HepG2 (cell line): ENCODE results near the gene INTS7. TPM values are rescaled to one million over a fixed set of nuclear protein-coding genes. Genes with fewer than 3 reads are reported as not detected.
"Not testable (repeated sequence)": the region's sequence is repeated elsewhere in the genome, so short reads cannot be mapped to it uniquely, and the experiment has no call there.

Source experiments
- ATAC-seq: fragments of 200-7000 bp; cut with Tn5 transposase; 3 replicates; pipeline ENCODE4 v1.9.1; 2020; ENCODE audit warnings: mild to moderate bottlenecking, moderate library complexity
- BruUV-seq: library from RNA; stranded (reverse); fragments of 400-500 nt; replicated peaks from 2 replicates; lab custom pipeline; 2021; lab: Mats Ljungman, UMichigan
- CTCF ChIA-PET: fragments of 300-600 bp; formaldehyde crosslinking; extraction: SDS; loops from one replicate; lab custom pipeline; 2021; ENCODE audit warnings: low total read pairs, inconsistent platforms, low intra/inter-chr PET ratio; lab: Yijun Ruan, JAX
- POLR2A ChIA-PET: fragments of 350-600 bp; sonication (Branson Sonifier 250); formaldehyde crosslinking; loops from one replicate; lab custom pipeline; 2020; ENCODE audit warnings: antibody characterized with exemption, inconsistent platforms; lab: Yijun Ruan, JAX
- DNase-seq: peaks from one replicate; pipeline ENCODE4 v3.0.0-alpha.2; 2015; ENCODE audit warnings: low spot score
- FAIRE-seq: peaks from 3 replicates; lab custom pipeline; 2011; peaks lifted over from hg19 to GRCh38; lab: Jason Lieb, UNC
- H2AFZ ChIP-seq: one replicate; pipeline ENCODE4 v1.6.1; 2011; ENCODE audit warnings: low read length, inconsistent platforms
- H3K27ac ChIP-seq: fragments of 300-600 bp; 3 replicates; pipeline ENCODE4 v1.8.0; 2011; ENCODE audit warnings: mixed run types, mild to moderate bottlenecking, mixed read lengths, low read length, inconsistent platforms; ENCODE audit not compliant: insufficient read depth; ENCODE audit errors: extremely low read length
- H3K27me3 ChIP-seq, 2 experiments: fragments of 200-600 bp in 1 of 2; 2 replicates in 1 of 2; 3 replicates in 1 of 2; pipeline versions ENCODE4 v1.6.0 to v1.8.0; 2011; ENCODE audit warnings: low read length in 2 of 2, mild to moderate bottlenecking in 2 of 2, moderate library complexity in 2 of 2, inconsistent platforms in 1 of 2; ENCODE audit not compliant: insufficient read depth in 2 of 2, control insufficient read depth in 1 of 2
- H3K36me3 ChIP-seq, 2 experiments: fragments of 200-600 bp in 1 of 2; replicated peaks in 1 of 2; 2 replicates in 1 of 2; 3 replicates in 1 of 2; pipeline versions ENCODE4 v1.5.1 to v1.8.0; 2011; ENCODE audit warnings: low read length in 2 of 2, inconsistent platforms in 1 of 2; ENCODE audit not compliant: insufficient read depth in 2 of 2, control insufficient read depth in 1 of 2
- H3K4me1 ChIP-seq: 2 replicates; pipeline ENCODE4 v1.5.1; 2012; ENCODE audit warnings: low read length, inconsistent platforms; ENCODE audit not compliant: insufficient read depth
- H3K4me2 ChIP-seq: 2 replicates; pipeline ENCODE4 v1.6.0; 2011; ENCODE audit warnings: low read depth, low read length, inconsistent platforms
- H3K4me3 ChIP-seq, 3 experiments: fragments of 200-600 bp in 1 of 3; sonication (generic), shearing (Covaris generic) in 1 of 3; replicated peaks in 1 of 3; 2 replicates each; pipeline ENCODE4 v1.5.1; 2011 to 2016; ENCODE audit warnings: low read length in 3 of 3, inconsistent platforms in 2 of 3, low read depth in 2 of 3, mild to moderate bottlenecking in 2 of 3, control low read depth in 1 of 3, mixed read lengths in 1 of 3; ENCODE audit not compliant: insufficient read depth in 1 of 3
- H3K79me2 ChIP-seq: one replicate; pipeline ENCODE4 v1.6.1; 2011; ENCODE audit warnings: low read length, inconsistent platforms; ENCODE audit not compliant: insufficient read depth
- H3K9ac ChIP-seq: 2 replicates; pipeline ENCODE4 v1.6.0; 2011; ENCODE audit warnings: mild to moderate bottlenecking, low read depth, low read length, inconsistent platforms; ENCODE audit not compliant: insufficient read depth
- H3K9me3 ChIP-seq: 2 replicates; pipeline ENCODE4 v1.5.1; 2012; ENCODE audit warnings: mild to moderate bottlenecking, low read length
- H4K20me1 ChIP-seq: 2 replicates; pipeline ENCODE4 v1.6.0; 2011; ENCODE audit warnings: inconsistent platforms, mild to moderate bottlenecking, low read length, moderate library complexity; ENCODE audit not compliant: insufficient read depth
- AGO2 ChIP-seq: fragments of 200-400 bp; formaldehyde crosslinking; optimal IDR thresholded peaks from 2 replicates; pipeline ENCODE3; 2017; ENCODE audit warnings: mild to moderate bottlenecking, low read depth, low read length, moderate library complexity
- AKAP8 ChIP-seq: sonication (generic); formaldehyde crosslinking; IDR thresholded peaks from 2 replicates; pipeline ENCODE4 v1.5.1; 2020; ENCODE audit warnings: mild to moderate bottlenecking, missing genetic modification reagents
- BRCA1 ChIP-seq: sonication (generic); formaldehyde crosslinking; IDR thresholded peaks from 2 replicates; pipeline ENCODE4 v1.4.0; 2020; ENCODE audit warnings: missing genetic modification reagents
- MTA3 ChIP-seq: sonication (generic); formaldehyde crosslinking; IDR thresholded peaks from 2 replicates; pipeline ENCODE4 v1.4.0; 2020; ENCODE audit warnings: missing genetic modification reagents
- RAD21 ChIP-seq: fragments of 450-650 bp; formaldehyde crosslinking; IDR thresholded peaks from 2 replicates; pipeline ENCODE4 v1.5.0; 2020; ENCODE audit warnings: mild to moderate bottlenecking
- RARG ChIP-seq: sonication (generic); formaldehyde crosslinking; IDR thresholded peaks from 2 replicates; pipeline ENCODE4 v1.4.0; 2020; ENCODE audit warnings: low read depth, mild to moderate bottlenecking, missing genetic modification reagents
- SRF ChIP-seq: IDR thresholded peaks from 2 replicates; pipeline ENCODE4 v1.6.1; 2011; ENCODE audit warnings: mild to moderate bottlenecking, low read depth, low read length, moderate library complexity
- TP53 ChIP-seq: sonication (generic); formaldehyde crosslinking; conservative IDR thresholded peaks from 2 replicates; pipeline ENCODE4 v1.4.0; 2020; ENCODE audit warnings: missing genetic modification reagents
- ZNF230 ChIP-seq: sonication (generic); formaldehyde crosslinking; IDR thresholded peaks from 2 replicates; pipeline ENCODE4 v1.4.0; 2020; ENCODE audit warnings: mild to moderate bottlenecking, missing genetic modification reagents
- ZNF260 ChIP-seq: sonication (generic); formaldehyde crosslinking; IDR thresholded peaks from 2 replicates; pipeline ENCODE4 v1.4.0; 2020; ENCODE audit warnings: missing genetic modification reagents, low read depth, mild to moderate bottlenecking, borderline replicate concordance
- ZNF496 ChIP-seq: sonication (generic); formaldehyde crosslinking; IDR thresholded peaks from 2 replicates; pipeline ENCODE4 v1.8.1; 2023; ENCODE audit warnings: mild to moderate bottlenecking, moderate library complexity, missing genetic modification reagents; ENCODE audit not compliant: insufficient replicate concordance
- ZNF530 ChIP-seq: sonication (generic); formaldehyde crosslinking; IDR thresholded peaks from 2 replicates; pipeline ENCODE4 v1.5.0; 2020; ENCODE audit warnings: low read depth, mild to moderate bottlenecking, missing genetic modification reagents
- ZNF598 ChIP-seq: sonication (generic); formaldehyde crosslinking; IDR thresholded peaks from 2 replicates; pipeline ENCODE4 v1.5.1; 2020; ENCODE audit warnings: mild to moderate bottlenecking, missing genetic modification reagents, borderline replicate concordance
- ZNF746 ChIP-seq: sonication (generic); formaldehyde crosslinking; IDR thresholded peaks from 2 replicates; pipeline ENCODE4 v1.8.0; 2022; ENCODE audit warnings: mild to moderate bottlenecking, missing genetic modification reagents
- ZNF780A ChIP-seq: sonication (generic); formaldehyde crosslinking; IDR thresholded peaks from 2 replicates; pipeline ENCODE4 v1.8.0; 2022; ENCODE audit warnings: mild to moderate bottlenecking, missing genetic modification reagents, moderate library complexity
- WGBS: methylation state at CpG from one replicate; pipeline ENCODE4 v1.1.6; 2017; ENCODE audit warnings: low lambda C conversion rate; 5-methylcytosine and 5-hydroxymethylcytosine counted together
- in situ Hi-C: cut with HindIII; loops from 2 replicates; pipeline ENCODE4 v1.10.0; 2017; ENCODE audit warnings: low pct_unique_long_range_greater_than_20kb; ENCODE audit not compliant: extremely low pct_ligation_motif_present
- intact Hi-C: fragments of 100-400 bp; cut with micrococcal nuclease; formaldehyde crosslinking; loops from one replicate; pipeline ENCODE4 v1.10.0; 2022; ENCODE audit not compliant: unreplicated experiment
- polyA plus RNA-seq, 8 experiments: library from polyadenylated mRNA; depleted of rRNA in 3 of 8; stranded (reverse) in 7 of 8; unstranded in 1 of 8; fragments of >200 nt; fragmentation: Illumina TruSeq in 4 of 8; extraction: Trizol in 4 of 8; gene quantifications; 2 replicates each; pipeline versions ENCODE4 v1.2.1 to v1.2.3, GENCODE V29; 2011 to 2016; ENCODE audit warnings: low read depth in 4 of 8, missing spikeins in 1 of 8, mixed read lengths in 1 of 8; ENCODE audit not compliant: insufficient read depth in 1 of 8
- total RNA-seq, 5 experiments: library from RNA; depleted of rRNA; stranded (reverse); fragments of >200 nt; fragmentation: Illumina TruSeq; extraction: Trizol; gene quantifications; 2 replicates each; pipeline ENCODE4 v1.2.3, GENCODE V29; 2016; ENCODE audit warnings: low read depth in 1 of 5
- TF ChIP-seq, protein P1 (sequence below): sonication (generic); formaldehyde crosslinking; IDR thresholded peaks from 2 replicates; pipeline ENCODE4 v1.5.1; 2020; ENCODE audit warnings: mild to moderate bottlenecking, missing genetic modification reagents, borderline replicate concordance
- TF ChIP-seq, protein P2 (sequence below): sonication (generic); formaldehyde crosslinking; IDR thresholded peaks from 2 replicates; pipeline ENCODE4 v1.5.1; 2020; ENCODE audit warnings: missing genetic modification reagents, mild to moderate bottlenecking, borderline replicate concordance

The INTS7 gene
- total and polyA plus RNA-seq, 2 of the 13 experiments (the other 11 are each of a cell fraction or from before 2014, with no cell fraction given) = 18.3 to 22.4 TPM

- BruUV-seq, H3K27ac ChIP-seq, ATAC-seq, H3K9ac ChIP-seq, H3K4me2 ChIP-seq, in situ Hi-C loops, H3K4me1 ChIP-seq, intact Hi-C loops, FAIRE-seq, H3K27me3 ChIP-seq, H3K9me3 ChIP-seq, H2AFZ ChIP-seq, DNase-seq, H3K79me2 ChIP-seq, H3K4me3 ChIP-seq, CTCF ChIA-PET, H4K20me1 ChIP-seq: not testable (repeated sequence)
- POLR2A ChIA-PET = interaction anchor here (0.7 kb wide), 1 partner anchor 146 kb away, joined by 4 read pairs; no protein-coding TSS in a partner anchor
- peaks cover 6 to 22% of the 10 kb centered on the region in 2 experiments; a peak in 4 of 5 replicates for H3K36me3 ChIP-seq
- WGBS = 98% methylated on average over 4 of the region's 4 CpGs
Observed at GRCh38 chr1:211997426-211997825, 37.9 kb downstream of the INTS7 start.

DNA sequence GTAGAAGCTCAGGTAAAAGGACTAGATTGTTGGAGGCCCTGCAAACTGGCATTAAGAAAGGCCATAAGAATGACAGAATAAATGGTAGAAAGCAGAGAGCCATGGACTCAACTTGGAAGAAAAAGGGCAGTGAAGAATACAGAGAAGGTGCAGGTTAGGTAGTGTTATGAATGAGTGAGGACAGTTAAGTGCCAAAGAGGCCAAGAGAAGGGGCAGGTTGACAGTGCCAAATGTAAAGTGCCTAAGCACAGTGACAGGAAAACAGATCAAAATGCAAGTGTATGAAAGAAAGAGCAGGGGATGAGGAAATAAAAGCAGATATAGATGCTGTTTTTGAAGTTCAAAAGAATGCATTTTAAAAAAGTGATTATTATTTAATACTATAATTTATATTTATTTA is 43.7 kb downstream of the INTS7 start:
- H3K36me3 ChIP-seq = peaks cover 2 to 17% of the 10 kb centered on the region in 2 experiments; a peak in 3 of 5 replicates
- H3K4me3 ChIP-seq = no peak overlapping the region
- no peak overlapping the region for H3K4me2 ChIP-seq
- ATAC-seq (no peak), FAIRE-seq (no peak), DNase-seq (no peak)
- intact Hi-C loops = no loop called here
- H2AFZ ChIP-seq = no peak overlapping the region
- H3K4me1 ChIP-seq = peaks cover 15% of the 10 kb centered on the region
- no TSS peak for BruUV-seq
- no peaks in the 10 kb centered on the region for H4K20me1 ChIP-seq
- H3K9ac ChIP-seq = no peak overlapping the region
- no peaks in the 10 kb centered on the region for H3K9me3 ChIP-seq
- ChIA-PET POLR2A (no interaction called here), CTCF (no interaction called here)
- no peaks in the 10 kb centered on the region for H3K27me3 ChIP-seq
- in situ Hi-C loops = no loop called here
- no peaks in the 10 kb centered on the region for H3K79me2 ChIP-seq
- H3K27ac ChIP-seq = no peak overlapping the region
- TF ChIP-seq ZNF530 (no peak), RAD21 (no peak), ZNF260 (no peak), ZNF746 (CRISPR knock-in tag) (no peak), AGO2 (no peak), ZNF230 (no peak), ZNF598 (CRISPR knock-in tag) (no peak), TP53 (no peak), MTA3 (CRISPR knock-in tag) (no peak), ZNF496 (CRISPR knock-in tag) (no peak), AKAP8 (CRISPR knock-in tag) (no peak), ZNF780A (CRISPR knock-in tag) (no peak), SRF (no peak), RARG (CRISPR knock-in tag) (no peak), BRCA1 (CRISPR knock-in tag) (no peak)
- TF ChIP-seq, protein P1, sequence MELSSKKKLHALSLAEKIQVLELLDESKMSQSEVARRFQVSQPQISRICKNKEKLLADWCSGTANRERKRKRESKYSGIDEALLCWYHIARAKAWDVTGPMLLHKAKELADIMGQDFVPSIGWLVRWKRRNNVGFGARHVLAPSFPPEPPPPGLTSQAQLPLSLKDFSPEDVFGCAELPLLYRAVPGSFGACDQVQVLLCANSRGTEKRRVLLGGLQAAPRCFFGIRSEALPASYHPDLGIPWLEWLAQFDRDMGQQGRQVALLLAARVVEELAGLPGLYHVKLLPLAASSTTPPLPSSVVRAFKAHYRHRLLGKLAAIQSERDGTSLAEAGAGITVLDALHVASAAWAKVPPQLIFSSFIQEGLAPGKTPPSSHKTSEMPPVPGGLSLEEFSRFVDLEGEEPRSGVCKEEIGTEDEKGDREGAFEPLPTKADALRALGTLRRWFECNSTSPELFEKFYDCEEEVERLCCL (CRISPR knock-in tag) = no peak
- TF ChIP-seq, protein P2, sequence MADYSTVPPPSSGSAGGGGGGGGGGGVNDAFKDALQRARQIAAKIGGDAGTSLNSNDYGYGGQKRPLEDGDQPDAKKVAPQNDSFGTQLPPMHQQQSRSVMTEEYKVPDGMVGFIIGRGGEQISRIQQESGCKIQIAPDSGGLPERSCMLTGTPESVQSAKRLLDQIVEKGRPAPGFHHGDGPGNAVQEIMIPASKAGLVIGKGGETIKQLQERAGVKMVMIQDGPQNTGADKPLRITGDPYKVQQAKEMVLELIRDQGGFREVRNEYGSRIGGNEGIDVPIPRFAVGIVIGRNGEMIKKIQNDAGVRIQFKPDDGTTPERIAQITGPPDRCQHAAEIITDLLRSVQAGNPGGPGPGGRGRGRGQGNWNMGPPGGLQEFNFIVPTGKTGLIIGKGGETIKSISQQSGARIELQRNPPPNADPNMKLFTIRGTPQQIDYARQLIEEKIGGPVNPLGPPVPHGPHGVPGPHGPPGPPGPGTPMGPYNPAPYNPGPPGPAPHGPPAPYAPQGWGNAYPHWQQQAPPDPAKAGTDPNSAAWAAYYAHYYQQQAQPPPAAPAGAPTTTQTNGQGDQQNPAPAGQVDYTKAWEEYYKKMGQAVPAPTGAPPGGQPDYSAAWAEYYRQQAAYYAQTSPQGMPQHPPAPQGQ (CRISPR knock-in tag) = no peak
